ENCODE results near the gene HDHD2. TPM values are rescaled to one million over a fixed set of nuclear protein-coding genes. Genes with fewer than 3 reads are reported as not detected.
A peak's percentile ranks its signal among the peaks of the same experiment; 100 is the strongest.

The HDHD2 gene
- polyA plus RNA-seq, 1 donor (not counting 4 experiments of a cell fraction or from before 2014, with no cell fraction given) = 17.7 TPM

DNA sequence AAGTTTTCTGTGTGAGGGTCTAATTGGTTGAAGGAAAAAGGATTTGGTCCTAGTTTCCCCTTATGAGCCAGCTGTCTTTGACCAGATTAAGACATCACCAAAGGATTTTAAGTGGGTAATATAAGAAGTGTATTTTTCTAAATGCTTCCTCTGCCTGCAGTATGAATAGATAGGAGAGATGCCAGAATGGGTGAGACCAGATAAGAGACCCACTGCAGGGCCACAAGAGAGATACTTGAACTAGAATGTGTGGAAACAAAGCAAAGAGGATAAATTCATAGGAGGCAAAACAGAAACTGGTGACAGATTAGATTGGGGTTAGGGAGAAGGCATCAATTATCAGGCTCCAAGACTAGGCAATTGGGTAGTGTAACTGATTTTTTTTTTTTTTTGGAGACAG, 1.1 kb upstream of the HDHD2 start:
- dilution Hi-C loops (cut with MboI; ENCODE audit: extremely low pct_ligation_motif_present, low sequenced_read_pairs) = no loop called here
- TF ChIP-seq CTCF (optimal IDR thresholded peaks at IDR 0.05 in 1 of 3, IDR thresholded peaks at IDR 0.05 in 1 of 3, conservative IDR thresholded peaks at IDR 0.05 in 1 of 3; ENCODE audit: extremely low read depth in 1 of 3, insufficient read depth in 2 of 3, low read length in 3 of 3) = no peak
- peak overlapping the region; percentile 91 for H3K9ac ChIP-seq (ENCODE audit: control insufficient read depth, extremely low read depth, insufficient read depth, low read length)
- H3K4me1 ChIP-seq (ENCODE audit: control insufficient read depth, extremely low read depth, insufficient read depth, low read length) = peaks cover 16% of the 10 kb centered on the region
- H3K79me2 ChIP-seq (ENCODE audit: control insufficient read depth, insufficient read depth, low read length) = peaks cover 34% of the 10 kb centered on the region
- H3K9me3 ChIP-seq (ENCODE audit: control insufficient read depth, low read depth, low read length) = no peaks in the 10 kb centered on the region
- peak overlapping the region; percentile 100 for H3K4me2 ChIP-seq (ENCODE audit: control insufficient read depth, extremely low read depth, insufficient read depth, low read depth, low read length)
- H2AFZ ChIP-seq (ENCODE audit: control insufficient read depth, low read length) = peak overlapping the region; percentile 99
- H3K27me3 ChIP-seq (ENCODE audit: control insufficient read depth, extremely low read depth, insufficient read depth, low read length) = no peaks in the 10 kb centered on the region
- H3K9me1 ChIP-seq (ENCODE audit: control insufficient read depth, extremely low read depth, insufficient read depth, low read length) = no peaks in the 10 kb centered on the region
- H3K27ac ChIP-seq (ENCODE audit: control insufficient read depth, insufficient read depth, low read length) = peak overlapping the region; percentile 94
- peak overlapping the region in 2 of 3 experiments; percentile 93 to 97 for H3K4me3 ChIP-seq (ENCODE audit: control insufficient read depth in 2 of 3, extremely low read depth in 1 of 3, insufficient read depth in 2 of 3, low read depth in 1 of 3, low read length in 3 of 3)
- no peaks in the 10 kb centered on the region for H3K36me3 ChIP-seq (ENCODE audit: control insufficient read depth in 2 of 2, extremely low read depth in 1 of 2, insufficient read depth in 2 of 2, low read length in 2 of 2)
- no peaks in the 10 kb centered on the region for H4K20me1 ChIP-seq (ENCODE audit: control insufficient read depth, extremely low read depth, insufficient read depth, low read length)
- FAIRE-seq = no peak
- no peak for DNase-seq (ENCODE audit: low read depth, low spot score)

DNA sequence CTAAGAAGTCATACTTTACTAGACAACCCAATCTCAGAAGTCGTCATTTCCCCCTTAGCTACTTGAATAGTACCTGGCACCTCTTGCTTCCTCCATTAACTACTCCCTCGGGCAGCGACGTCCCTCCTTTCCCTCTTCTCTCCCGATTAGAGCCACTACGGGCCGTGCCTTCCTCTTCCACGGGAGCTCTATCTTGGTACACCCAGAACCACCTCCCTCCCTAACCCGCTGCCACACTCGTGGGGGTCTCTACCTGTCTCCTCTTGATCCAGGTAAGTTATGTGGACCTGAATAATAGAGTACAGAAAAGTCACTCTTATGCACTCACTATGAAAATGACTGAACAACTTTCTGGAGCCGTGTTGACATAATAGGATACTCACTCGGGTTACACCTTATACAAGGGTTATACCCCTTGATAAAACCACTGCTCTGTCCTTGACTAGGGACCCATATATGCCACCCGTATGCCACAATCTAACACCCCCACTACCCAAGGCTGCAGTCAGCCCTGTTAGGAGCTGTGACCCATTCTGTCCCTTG, 595 bp upstream of the HDHD2 start:
- H3K4me3 ChIP-seq (ENCODE audit: control insufficient read depth in 2 of 3, extremely low read depth in 1 of 3, insufficient read depth in 2 of 3, low read depth in 1 of 3, low read length in 3 of 3) = peak overlapping the region; percentile 89 to 97 (median 93)
- peaks cover 4% of the 10 kb centered on the region for H4K20me1 ChIP-seq (ENCODE audit: control insufficient read depth, extremely low read depth, insufficient read depth, low read length)
- H3K27ac ChIP-seq (ENCODE audit: control insufficient read depth, insufficient read depth, low read length) = peak overlapping the region; percentile 94
- no peak for FAIRE-seq
- peak overlapping the region; percentile 99 for H2AFZ ChIP-seq (ENCODE audit: control insufficient read depth, low read length)
- TF ChIP-seq CTCF (optimal IDR thresholded peaks at IDR 0.05 in 1 of 3, IDR thresholded peaks at IDR 0.05 in 1 of 3, conservative IDR thresholded peaks at IDR 0.05 in 1 of 3; ENCODE audit: extremely low read depth in 1 of 3, insufficient read depth in 2 of 3, low read length in 3 of 3) (no peak), EZH2 (IDR thresholded peaks at IDR 0.05; ENCODE audit: low read length) (no peak)
- H3K9me3 ChIP-seq (ENCODE audit: control insufficient read depth, low read depth, low read length) = no peaks in the 10 kb centered on the region
- no peak for DNase-seq (ENCODE audit: low read depth, low spot score)
- peaks cover 40% of the 10 kb centered on the region for H3K79me2 ChIP-seq (ENCODE audit: control insufficient read depth, insufficient read depth, low read length)
- dilution Hi-C loops (cut with MboI; ENCODE audit: extremely low pct_ligation_motif_present, low sequenced_read_pairs) = no loop called here
- peaks cover 16% of the 10 kb centered on the region for H3K4me1 ChIP-seq (ENCODE audit: control insufficient read depth, extremely low read depth, insufficient read depth, low read length)
- no peaks in the 10 kb centered on the region for H3K9me1 ChIP-seq (ENCODE audit: control insufficient read depth, extremely low read depth, insufficient read depth, low read length)
- peak overlapping the region; percentile 91 for H3K9ac ChIP-seq (ENCODE audit: control insufficient read depth, extremely low read depth, insufficient read depth, low read length)
- peak overlapping the region; percentile 100 for H3K4me2 ChIP-seq (ENCODE audit: control insufficient read depth, extremely low read depth, insufficient read depth, low read depth, low read length)
- no peaks in the 10 kb centered on the region for H3K36me3 ChIP-seq (ENCODE audit: control insufficient read depth in 2 of 2, extremely low read depth in 1 of 2, insufficient read depth in 2 of 2, low read length in 2 of 2)
- H3K27me3 ChIP-seq (ENCODE audit: control insufficient read depth, extremely low read depth, insufficient read depth, low read length) = no peaks in the 10 kb centered on the region

Data from keratinocyte (primary cell).